ENCODE results near the gene TSHZ2.

DNA sequence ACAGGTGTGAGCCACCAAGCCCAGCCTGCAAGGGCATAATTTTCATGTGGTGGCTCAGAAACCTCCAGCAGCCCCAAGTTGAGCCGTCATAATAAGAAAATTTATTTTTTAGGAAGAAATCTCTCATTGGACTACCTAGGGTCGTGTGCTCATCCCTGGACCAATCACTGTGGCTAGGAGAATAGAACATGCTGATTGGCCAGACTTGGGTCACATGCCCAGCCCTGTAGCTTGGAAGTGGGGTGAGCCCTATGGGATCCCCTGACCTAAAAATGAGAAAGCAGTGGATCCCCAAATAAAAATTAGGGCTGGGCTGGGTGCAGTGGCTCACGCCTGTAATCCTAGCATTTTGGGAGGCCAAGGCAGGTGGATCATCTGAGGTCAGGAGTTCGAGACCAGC is 466.2 kb downstream of the TSHZ2 start:
- TF ChIP-seq LARP7 (IDR thresholded peaks at IDR 0.05) (no peak), CREM (IDR thresholded peaks at IDR 0.05; ENCODE audit: low read depth) (no peak), E2F4 (CRISPR knock-in tag; IDR thresholded peaks at IDR 0.05; ENCODE audit: low read depth) (no peak), POLR2AphosphoS5 (IDR thresholded peaks at IDR 0.05; ENCODE audit: control insufficient read depth, insufficient read depth, low read depth, low read length) (no peak), BCLAF1 (IDR thresholded peaks at IDR 0.05; ENCODE audit: borderline replicate concordance in 1 of 2, control insufficient read depth in 1 of 2, low read depth in 2 of 2, low read length in 1 of 2) (no peak), SREBF2 (CRISPR knock-in tag; IDR thresholded peaks at IDR 0.05) (no peak), SREBF1 (IDR thresholded peaks at IDR 0.05; ENCODE audit: borderline replicate concordance, low read depth, low read length) (no peak)
- TF ChIP-seq, protein P1, sequence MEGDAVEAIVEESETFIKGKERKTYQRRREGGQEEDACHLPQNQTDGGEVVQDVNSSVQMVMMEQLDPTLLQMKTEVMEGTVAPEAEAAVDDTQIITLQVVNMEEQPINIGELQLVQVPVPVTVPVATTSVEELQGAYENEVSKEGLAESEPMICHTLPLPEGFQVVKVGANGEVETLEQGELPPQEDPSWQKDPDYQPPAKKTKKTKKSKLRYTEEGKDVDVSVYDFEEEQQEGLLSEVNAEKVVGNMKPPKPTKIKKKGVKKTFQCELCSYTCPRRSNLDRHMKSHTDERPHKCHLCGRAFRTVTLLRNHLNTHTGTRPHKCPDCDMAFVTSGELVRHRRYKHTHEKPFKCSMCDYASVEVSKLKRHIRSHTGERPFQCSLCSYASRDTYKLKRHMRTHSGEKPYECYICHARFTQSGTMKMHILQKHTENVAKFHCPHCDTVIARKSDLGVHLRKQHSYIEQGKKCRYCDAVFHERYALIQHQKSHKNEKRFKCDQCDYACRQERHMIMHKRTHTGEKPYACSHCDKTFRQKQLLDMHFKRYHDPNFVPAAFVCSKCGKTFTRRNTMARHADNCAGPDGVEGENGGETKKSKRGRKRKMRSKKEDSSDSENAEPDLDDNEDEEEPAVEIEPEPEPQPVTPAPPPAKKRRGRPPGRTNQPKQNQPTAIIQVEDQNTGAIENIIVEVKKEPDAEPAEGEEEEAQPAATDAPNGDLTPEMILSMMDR (IDR thresholded peaks at IDR 0.05 in 2 of 3, conservative IDR thresholded peaks at IDR 0.05 in 1 of 3; ENCODE audit: insufficient read depth in 2 of 3, low read depth in 1 of 3, low read length in 3 of 3): no peak
